Choroid plexus epithelial cell (primary cell): ENCODE results near the gene FNIP2.
"Not testable (repeated sequence)": the region's sequence is repeated elsewhere in the genome, so short reads cannot be mapped to it uniquely, and the experiment has no call there.

Source experiments
- DNase-seq: peaks from one replicate; pipeline ENCODE4 v3.0.0-alpha.2; 2010; ENCODE audit warnings: low read depth
- H3K4me3 ChIP-seq: 2 replicates; pipeline ENCODE4 v1.5.1; 2011; ENCODE audit warnings: low read depth, mild to moderate bottlenecking, control low read depth, low read length, moderate library complexity
- CTCF ChIP-seq: conservative IDR thresholded peaks from 2 replicates; pipeline ENCODE4 v1.5.1; 2011; ENCODE audit warnings: low read depth, mild to moderate bottlenecking, control low read depth, inconsistent platforms, low read length, moderate library complexity

The FNIP2 gene

GRCh38 chr4:158799856-158800255 is 31.0 kb downstream of the FNIP2 start:
- no peak for TF ChIP-seq CTCF
- DNase-seq = no peak
- H3K4me3 ChIP-seq = no peak overlapping the region

DNA sequence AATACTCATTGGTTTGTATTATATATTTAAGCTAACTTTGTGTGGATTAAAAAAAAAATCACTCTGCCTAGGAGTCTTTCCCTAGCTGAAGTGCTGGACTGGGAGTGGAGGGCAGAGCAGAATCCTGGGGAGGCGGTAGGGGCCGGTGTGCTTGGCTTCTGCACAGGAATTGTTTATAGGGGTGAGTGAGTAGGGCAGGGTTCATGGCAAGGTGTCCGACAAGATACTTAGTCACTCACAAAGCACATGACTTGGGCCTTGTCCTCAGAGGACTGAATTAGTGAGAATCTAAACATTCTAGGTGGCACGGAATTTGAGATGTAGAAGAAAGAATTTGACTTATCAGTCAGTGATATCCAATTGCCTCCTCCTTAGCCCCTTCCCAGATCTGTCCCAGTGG is 32.2 kb downstream of the FNIP2 start:
- no peak for TF ChIP-seq CTCF
- no peak overlapping the region for H3K4me3 ChIP-seq
- no peak for DNase-seq

- no peak overlapping the region for H3K4me3 ChIP-seq
- TF ChIP-seq CTCF = no peak
- DNase-seq = no peak
Observed at GRCh38 chr4:158801677-158802076, 32.9 kb downstream of the FNIP2 start.

GRCh38 chr4:158802914-158803313 is 34.1 kb downstream of the FNIP2 start:
- no peak for DNase-seq
- H3K4me3 ChIP-seq = no peak overlapping the region
- no peak for TF ChIP-seq CTCF

GRCh38 chr4:158805635-158806471 is 37.0 kb downstream of the FNIP2 start:
- TF ChIP-seq CTCF = no peak

GRCh38 chr4:158807691-158808090 is 38.9 kb downstream of the FNIP2 start:
- DNase-seq = no peak
- TF ChIP-seq CTCF = no peak

More at GRCh38 chr4:158805635-158806471, 37.0 kb downstream of the FNIP2 start:
- no peak overlapping the region for H3K4me3 ChIP-seq
- DNase-seq = no peak

DNA sequence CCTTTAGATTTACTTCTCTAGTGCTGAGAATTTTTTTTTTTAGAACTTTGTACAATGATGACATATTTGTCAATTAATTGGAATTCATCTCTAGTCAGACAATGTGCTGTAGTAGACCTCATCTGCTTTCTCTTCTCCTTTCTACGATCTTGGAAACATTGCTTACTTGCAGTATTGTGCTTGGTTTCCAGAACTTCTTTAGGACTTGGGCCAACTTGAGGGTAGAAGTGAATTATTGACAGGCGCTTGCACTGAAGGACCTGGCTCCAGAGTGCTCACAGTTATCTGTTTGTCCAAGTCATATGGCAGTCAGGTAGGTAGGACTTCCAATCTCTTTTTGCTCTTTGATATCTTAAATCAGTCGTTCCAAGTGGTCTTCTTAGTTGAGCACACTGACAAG is 39.6 kb downstream of the FNIP2 start:
- TF ChIP-seq CTCF = no peak
- no peak overlapping the region for H3K4me3 ChIP-seq
- no peak for DNase-seq

More at GRCh38 chr4:158807691-158808090, 38.9 kb downstream of the FNIP2 start:
- no peak overlapping the region for H3K4me3 ChIP-seq

GRCh38 chr4:158809208-158809607 is 40.4 kb downstream of the FNIP2 start:
- not testable (repeated sequence) for H3K4me3 ChIP-seq, DNase-seq
